Activated CD8-positive, alpha-beta memory T cell treated with anti-CD3 and anti-CD28 coated beads, Interleukin-2, amount 50 U/mL, for 24 hours (primary cell): Measurements from ENCODE around the gene OCEL1.
"Not testable (repeated sequence)": the region's sequence is repeated elsewhere in the genome, so short reads cannot be mapped to it uniquely, and the experiment has no call there.

ENCODE experiments used
- DNase-seq: peaks from one replicate; pipeline ENCODE4 v3.0.0-alpha.2; 2020; ENCODE audit errors: extremely low read depth

The OCEL1 gene, protein sequence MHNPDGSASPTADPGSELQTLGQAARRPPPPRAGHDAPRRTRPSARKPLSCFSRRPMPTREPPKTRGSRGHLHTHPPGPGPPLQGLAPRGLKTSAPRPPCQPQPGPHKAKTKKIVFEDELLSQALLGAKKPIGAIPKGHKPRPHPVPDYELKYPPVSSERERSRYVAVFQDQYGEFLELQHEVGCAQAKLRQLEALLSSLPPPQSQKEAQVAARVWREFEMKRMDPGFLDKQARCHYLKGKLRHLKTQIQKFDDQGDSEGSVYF

DNA sequence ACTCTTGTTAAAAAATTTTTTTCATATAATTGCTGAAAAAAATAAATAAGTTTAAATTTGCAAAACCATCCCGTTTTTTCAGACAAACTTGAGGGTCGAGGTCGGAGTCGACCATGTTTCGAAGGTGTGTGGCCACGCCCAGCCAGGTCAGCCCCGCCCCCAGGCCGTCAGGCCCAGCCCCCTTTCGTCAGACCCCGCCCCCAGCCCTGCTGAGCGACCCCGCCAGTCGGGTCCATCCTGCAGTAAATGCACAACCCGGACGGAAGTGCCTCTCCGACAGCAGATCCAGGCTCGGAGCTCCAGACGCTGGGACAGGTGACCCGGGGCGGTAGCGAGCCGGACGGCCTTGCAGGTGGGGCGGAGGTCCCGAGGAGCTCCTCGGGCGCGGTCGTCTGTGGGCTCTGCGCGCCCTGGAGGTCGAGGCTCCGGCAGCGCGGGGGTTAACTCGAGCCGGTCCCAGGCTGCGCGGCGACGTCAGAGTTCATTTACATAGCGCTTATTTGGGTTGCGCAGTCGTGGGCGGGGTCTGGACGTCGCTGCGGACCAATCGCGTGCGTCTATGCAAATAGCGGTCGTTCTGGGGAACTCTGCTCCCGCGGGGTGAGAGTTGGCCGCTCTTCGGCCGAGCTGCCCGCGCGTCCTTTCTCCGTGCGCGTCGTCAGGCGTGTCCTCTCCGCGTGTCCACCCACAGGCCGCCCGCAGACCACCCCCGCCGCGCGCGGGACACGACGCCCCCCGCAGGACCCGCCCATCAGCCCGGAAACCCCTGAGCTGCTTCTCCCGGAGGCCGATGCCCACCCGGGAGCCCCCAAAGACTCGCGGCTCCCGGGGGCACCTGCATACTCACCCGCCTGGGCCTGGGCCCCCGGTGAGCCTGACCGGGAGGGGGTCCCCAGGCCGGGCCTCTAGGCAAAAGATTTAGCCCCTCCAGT is at the start of gene OCEL1:
Gene OCEL1 (plus strand): TSS at position 225 of the 932 bp plus-strand sequence. CDS start 22 bp downstream, at position 247.
- peak; percentile 93 for DNase-seq

DNA sequence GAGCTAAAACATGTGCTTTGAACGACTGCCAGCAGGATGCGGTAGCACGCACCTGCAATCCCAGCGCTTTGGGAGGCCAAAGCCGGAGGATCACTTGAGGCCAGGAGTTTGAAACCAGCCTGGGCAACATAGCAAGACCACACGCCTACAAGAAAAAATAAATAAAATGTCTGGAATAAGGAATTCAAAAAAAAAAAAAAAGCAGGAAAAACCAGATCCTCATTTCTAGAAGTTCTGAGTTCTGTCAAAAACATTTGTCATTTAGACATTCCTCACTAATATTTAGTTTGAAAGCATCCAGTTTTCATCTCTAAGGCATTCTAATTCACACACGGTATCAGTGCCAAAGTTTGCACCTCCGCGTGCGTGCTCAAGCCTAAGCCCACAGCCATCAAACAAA is 47.7 kb upstream of the OCEL1 start:
- DNase-seq, result no peak

DNA sequence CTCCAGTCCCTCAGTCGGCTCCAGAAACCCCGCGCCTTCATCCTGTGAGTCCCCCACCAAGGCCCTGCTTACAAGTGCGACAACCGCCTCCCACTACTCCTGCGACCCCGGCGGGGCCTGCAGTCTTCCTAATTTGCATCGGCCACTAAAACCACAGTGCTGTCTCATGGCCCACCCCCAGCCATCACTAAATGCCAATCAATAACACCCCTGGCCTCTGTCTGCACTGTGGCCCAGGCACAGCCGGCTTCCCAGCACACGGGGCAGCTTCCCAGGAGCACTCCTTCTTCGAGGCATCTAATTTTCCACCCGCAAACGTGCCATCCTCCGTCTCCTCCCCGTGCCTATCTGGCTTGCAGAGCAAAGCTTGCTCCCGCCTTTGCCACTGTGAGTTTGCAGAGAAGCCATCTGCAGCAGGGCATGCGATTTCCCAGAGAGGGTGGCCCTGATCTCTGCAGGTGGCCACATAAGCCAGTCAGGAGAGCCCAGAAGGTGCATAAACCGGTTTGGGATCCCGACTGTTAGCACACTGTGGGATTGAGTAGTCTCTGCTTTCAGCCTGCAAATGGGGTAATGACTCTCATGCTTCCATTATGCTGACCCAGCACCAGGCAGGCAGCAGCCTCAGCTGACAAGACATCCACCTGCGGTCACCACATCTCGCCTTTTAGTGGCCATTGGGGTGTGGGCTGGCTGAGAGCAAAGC is 44.9 kb upstream of the OCEL1 start:
- no peak for DNase-seq

DNA sequence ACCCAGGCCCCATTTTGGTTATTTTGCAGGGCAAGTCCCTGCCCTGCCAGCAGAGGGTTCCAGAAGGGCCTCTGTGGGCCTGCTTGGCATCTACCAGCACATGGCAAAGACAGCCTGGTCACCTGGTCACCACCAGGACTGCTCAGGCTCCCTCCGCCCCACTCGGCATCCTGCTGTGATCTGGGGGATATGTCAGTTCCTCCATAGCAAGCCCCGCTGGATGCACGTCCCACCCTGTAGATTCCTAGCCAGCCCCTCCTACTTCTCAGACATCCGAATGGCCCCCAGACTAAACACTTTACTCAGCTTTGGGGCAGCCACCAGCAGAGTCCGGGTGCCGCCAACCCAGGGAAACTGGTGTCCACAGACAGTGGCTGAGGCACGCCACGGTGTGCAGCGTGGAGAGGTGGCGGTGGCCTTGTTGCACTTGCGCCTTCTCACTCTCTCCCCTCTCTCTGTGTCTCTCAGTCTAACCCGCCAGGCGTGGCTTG is 42.7 kb upstream of the OCEL1 start:
- no peak for DNase-seq

DNA sequence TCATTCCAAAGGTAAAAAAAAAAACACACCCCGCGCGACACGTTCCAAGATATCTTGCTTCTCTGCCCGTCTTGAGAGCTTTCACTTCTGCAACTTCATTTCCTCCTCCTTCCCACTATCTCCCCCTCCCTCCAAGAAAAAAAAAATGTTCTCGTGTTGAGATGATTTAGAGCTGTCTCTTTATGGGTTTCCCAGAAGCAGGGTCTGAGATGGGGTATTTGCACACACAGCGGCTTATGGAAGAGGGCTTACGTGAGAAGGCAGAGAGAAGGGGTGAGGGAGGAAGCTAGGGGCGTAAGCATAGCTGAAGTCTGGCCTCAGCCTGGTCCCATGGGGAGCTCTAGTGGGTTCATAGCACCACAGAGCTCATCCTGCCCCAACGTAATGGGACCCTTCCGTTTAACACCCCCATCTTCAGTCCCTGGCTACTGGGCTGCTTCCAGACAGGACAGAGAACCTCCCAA is 42.1 kb upstream of the OCEL1 start:
- DNase-seq, result no peak

DNA sequence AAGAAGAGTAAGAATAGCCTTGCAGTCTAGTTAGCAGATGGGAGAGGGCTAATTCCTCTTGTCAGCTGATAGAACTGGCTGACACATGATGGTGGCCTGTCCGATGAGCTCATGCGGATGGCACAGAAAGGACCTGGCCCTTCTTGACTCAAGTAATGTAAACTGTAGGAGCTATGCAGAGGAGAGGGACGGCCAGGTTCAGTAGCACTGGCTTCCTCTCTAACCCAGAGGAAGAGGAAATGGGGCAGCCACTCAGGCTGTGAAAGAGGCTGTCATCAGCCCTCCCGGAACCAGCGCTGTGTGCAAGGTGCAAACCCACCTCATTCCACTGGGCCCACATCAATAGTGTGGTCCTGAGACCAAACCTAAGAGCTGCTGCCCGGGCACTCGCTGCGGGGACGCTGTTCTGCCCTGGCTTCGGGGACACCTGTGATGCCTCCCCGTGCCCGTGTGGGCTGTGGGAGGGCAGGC is 41.6 kb upstream of the OCEL1 start:
- DNase-seq, result no peak

DNA sequence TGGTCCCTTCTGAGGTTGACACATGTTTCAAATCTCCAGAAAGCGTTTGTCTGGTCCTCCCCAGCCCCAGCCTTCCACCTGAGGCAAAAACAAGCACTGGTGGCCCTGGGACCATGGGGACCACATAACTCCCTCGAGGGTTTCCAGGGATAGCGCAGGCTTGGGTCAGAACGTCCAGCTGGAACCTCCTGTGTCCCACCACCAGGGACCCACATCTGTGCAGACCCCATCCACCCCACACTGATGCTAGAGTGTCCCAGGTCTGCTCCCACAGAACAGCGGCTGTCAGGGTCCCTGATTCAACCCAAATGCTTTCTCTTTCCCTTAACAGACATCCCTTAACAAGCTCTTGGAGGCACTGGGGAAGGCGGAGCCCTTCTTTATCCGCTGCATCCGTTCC is 40.4 kb upstream of the OCEL1 start:
- DNase-seq, result no peak

DNA sequence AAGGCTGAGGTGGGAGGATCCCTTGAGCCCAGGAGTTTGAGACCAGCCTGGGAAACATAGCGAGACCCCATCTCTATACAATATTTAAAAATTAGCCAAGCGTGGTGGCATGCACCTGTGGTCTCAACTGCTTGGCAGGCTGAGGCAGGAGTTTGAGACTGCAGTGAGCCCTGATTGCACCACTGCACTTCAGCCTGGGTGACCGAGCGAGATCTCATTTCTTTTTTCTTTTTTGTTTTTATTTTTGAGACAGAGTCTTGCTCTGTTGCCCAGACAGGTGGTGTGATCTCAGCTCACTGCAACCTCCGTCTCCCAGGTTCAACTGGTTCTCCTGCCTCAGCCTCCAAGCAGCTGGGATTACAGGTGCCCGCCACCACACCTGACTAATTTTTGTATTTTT is 34.3 kb upstream of the OCEL1 start:
- not testable (repeated sequence) for DNase-seq

DNA sequence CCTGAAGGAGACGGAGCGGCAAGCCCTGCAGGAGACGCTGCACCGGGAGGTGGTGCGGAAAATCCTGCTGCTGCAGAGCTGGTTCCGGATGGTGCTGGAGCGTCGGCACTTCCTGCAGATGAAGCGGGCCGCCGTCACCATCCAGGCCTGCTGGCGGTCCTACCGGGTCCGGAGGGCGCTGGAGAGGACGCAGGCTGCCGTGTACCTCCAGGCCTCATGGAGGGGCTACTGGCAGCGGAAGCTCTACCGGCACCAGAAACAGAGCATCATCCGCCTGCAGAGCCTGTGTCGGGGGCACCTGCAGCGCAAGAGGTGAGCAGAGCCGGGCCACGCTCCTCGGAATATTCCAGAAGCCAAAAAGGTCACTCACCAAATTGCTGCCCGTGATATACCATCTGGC is 33.3 kb upstream of the OCEL1 start:
- no peak for DNase-seq

DNA sequence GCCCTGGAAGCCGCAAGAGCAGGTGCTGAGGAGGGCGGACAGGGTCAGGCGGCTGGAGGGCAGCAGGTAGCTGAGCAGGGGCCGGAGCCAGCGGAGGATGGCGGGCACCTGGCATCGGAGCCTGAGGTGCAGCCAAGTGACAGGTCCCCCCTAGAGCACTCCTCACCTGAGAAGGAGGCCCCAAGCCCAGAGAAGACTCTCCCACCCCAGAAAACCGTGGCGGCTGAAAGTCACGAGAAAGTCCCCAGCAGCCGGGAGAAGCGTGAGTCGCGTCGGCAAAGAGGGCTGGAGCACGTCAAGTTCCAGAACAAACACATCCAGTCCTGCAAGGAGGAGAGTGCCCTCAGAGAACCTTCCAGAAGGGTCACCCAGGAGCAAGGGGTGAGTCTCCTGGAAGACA is 31.4 kb upstream of the OCEL1 start:
- DNase-seq, result no peak

DNA sequence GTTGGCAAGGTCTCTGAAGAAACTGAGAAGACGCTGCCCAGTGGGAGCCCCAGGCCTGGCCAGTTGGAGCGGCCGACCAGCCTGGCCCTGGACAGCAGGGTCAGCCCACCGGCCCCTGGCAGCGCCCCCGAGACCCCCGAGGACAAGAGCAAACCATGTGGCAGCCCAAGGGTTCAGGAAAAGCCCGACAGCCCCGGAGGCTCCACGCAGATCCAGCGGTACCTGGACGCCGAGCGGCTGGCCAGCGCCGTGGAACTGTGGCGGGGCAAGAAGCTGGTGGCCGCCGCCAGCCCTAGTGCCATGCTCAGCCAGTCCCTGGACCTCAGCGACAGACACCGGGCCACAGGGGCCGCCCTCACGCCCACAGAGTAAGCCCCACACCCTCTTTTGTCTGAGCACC is 30.9 kb upstream of the OCEL1 start:
- DNase-seq, result no peak

DNA sequence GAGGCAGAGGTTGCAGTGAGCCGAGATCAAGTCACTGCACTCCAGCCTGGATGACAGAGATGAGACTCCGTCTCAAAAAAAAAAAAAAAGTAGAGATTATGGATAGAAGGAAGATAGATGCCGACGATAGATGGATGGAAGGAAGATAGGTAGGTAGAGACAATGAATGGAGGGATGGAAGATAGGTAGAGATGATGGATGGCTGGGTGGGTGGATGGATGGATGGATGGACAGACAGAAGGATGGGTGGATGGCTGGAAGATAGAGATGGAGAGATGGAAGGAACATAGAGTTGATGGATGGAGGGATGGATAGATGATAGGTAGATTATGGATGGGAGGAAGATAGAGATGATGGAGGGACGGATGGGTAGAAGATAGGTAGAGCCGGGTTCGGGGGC is 29.4 kb upstream of the OCEL1 start:
- DNase-seq, result no peak

DNA sequence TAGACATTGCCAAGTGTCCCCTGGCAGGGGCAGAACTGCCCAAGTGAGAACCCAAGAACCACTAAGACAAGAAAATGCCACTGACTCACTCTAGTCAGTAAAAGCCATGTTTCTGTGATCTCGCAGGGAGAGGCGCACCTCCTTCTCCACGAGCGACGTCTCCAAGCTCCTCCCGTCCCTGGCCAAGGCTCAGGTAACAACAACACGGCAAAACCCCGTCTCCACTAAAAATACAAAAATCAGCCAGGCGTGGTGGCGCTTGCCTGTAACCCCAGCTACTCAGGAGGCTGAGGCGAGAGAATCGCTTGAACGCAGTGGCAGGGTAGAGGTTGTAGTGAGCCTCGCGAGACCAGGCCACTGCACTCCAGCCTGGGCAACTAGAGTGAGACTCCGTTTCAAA is 28.4 kb upstream of the OCEL1 start:
- no peak for DNase-seq

DNA sequence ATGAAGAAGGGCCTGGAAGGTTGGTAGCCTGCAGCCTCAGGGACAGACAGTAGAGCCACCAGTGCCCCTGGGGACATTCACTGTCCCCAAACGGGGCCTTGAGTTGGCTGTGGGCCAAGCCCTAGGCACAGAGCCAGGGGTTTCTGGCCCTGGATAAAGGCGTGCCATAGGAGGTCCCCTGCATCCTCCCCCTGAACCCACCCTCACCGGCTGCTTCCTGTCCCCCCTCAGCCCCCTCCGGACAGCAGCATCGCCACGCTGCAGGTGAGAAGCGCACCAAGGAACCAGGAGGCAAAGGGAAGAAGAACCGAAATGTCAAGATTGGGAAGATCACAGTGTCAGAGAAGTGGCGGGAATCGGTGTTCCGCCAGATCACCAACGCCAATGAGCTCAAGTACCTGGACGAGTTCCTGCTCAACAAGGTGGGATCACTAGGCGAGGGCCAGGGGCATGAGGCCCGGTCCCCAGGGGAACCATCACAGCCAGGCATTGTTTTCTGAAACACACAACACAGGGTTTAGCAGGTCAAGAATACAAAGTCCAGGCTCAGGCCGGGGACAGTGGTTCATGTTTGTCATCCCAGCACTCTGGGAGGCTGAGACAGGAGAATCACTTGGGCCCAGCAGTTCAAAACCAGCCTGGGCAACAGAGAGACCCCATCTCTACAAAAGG is 25.5 kb upstream of the OCEL1 start:
- DNase-seq, result no peak

DNA sequence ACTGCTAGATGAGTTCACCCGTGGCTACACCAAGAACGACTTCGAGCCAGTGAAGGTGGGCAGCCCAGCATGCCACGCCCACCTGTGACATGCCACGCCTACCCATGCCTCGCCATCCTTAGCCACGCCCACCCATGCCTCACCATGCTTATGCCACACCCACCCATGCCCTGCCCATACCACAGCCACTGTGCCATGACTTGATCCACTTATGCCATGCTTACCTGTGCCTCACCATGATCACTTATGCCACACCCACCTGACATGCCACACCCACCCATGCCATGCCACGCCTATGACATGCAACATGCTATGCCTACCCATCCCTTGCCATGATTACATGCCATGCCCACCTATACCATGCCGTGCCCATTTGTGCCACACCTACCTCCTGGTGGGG is 23.8 kb upstream of the OCEL1 start:
- no peak for DNase-seq

DNA sequence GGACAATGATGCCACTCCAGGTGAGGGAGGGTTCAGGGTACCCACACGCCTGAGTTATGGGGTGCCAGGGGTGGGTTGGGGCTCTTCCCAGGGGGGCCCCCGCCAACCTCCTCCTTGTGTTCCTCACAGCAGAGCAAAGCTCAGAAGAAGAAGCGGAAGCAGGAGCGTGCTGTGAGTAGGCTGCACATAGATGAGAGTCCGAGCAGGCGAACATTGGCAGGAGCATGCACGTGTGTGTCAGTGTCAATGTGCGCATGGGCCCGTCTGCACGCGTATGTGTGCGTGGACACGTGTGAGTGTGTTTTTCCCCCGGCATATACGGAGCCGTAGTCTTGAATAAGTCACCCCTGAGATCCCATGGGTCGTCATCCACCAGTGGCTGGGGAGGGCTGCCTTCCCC is 23.3 kb upstream of the OCEL1 start:
- no peak for DNase-seq

DNA sequence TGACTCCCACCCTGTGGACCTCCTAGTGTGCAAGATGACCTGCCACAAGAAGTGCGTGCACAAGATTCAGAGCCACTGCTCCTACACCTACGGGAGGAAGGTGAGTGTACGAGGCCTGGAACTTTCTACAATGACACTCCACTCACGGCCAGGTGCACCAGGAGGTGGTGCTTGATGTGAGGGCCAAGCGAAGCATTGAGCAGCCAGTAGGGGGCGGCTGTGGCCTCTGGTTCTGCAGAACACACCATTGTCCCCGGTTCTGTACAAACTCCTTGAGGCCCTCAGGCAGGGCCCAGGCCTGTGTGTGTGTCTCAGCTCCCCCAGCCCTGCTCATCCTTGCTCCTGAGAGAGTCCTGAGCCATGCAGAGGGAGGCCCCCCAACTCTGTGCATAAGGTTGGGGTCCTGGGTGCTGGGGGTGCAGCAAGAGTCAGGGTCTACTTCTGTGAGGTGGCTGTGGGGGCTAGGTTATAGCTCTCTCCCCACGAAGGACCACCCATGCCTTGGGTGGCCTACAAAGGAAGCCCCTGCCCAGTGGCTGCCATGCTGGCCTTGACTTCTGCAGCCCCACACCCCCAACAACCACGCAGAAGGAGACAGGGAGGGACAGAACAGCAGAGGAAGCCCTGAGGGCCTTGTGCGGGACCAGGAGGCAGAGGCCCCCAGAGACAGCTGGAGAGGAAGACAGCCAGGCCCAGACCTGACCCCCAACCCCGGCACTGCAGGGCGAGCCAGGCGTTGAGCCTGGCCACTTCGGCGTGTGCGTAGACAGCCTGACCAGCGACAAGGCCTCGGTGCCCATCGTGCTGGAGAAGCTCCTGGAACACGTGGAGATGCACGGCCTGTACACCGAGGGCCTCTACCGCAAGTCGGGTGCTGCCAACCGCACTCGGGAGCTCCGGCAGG is 20.5 kb upstream of the OCEL1 start:
- no peak for DNase-seq

DNA sequence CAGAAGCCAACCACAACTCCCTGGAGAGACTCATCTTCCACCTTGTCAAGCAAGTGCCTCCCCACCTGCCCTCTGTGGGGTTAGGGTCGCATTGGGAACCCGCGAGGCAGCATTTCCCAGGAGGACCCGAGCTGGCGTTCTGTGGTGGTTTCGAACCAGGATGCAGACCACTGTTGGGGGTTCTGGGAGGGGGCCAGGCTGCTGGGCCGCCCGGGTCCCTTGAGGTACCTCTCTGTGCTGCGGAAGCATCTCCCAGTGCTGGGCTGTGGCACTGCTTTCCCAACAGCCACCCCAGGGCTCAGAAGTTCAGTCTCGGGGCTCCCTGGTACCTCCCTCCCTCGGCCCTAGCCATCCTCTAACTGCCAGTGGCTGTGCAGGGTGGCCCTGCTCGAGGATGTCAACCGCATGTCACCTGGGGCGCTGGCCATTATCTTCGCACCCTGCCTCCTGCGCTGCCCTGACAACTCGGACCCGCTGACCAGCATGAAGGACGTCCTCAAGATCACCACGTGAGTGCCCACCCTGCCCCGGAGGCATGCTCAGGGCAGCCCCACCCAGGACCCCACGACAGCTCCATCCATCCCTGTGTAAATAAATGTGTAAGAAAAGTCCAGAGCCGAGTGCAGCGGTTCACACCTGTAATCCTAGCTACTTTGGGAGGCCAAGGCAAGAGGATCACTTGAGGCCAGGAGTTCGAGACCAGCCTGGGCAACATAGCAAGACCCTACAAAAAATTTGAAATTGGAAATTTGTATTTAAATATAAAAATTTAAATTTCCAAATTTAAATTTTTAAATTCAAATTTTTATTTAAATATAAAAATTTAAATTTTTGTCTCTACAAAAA is 19.1 kb upstream of the OCEL1 start:
- no peak for DNase-seq
